HepG2 (cell line): ENCODE measurements around the gene ABCF1. TPM values are rescaled to one million over a fixed set of nuclear protein-coding genes. Genes with fewer than 3 reads are reported as not detected.

Source experiments
- ATAC-seq: fragments of 200-7000 bp; cut with Tn5 transposase; 3 replicates; pipeline ENCODE4 v1.9.1; 2020; ENCODE audit warnings: mild to moderate bottlenecking, moderate library complexity
- BruUV-seq: library from RNA; stranded (reverse); fragments of 400-500 nt; replicated peaks from 2 replicates; lab custom pipeline; 2021; lab: Mats Ljungman, UMichigan
- CTCF ChIA-PET: fragments of 300-600 bp; formaldehyde crosslinking; extraction: SDS; loops from one replicate; lab custom pipeline; 2021; ENCODE audit warnings: low total read pairs, inconsistent platforms, low intra/inter-chr PET ratio; lab: Yijun Ruan, JAX
- POLR2A ChIA-PET: fragments of 350-600 bp; sonication (Branson Sonifier 250); formaldehyde crosslinking; loops from one replicate; lab custom pipeline; 2020; ENCODE audit warnings: antibody characterized with exemption, inconsistent platforms; lab: Yijun Ruan, JAX
- DNase-seq: peaks from one replicate; pipeline ENCODE4 v3.0.0-alpha.2; 2015; ENCODE audit warnings: low spot score
- FAIRE-seq: peaks from 3 replicates; lab custom pipeline; 2011; peaks lifted over from hg19 to GRCh38; lab: Jason Lieb, UNC
- H2AFZ ChIP-seq: one replicate; pipeline ENCODE4 v1.6.1; 2011; ENCODE audit warnings: low read length, inconsistent platforms
- H3K27ac ChIP-seq: fragments of 300-600 bp; 3 replicates; pipeline ENCODE4 v1.8.0; 2011; ENCODE audit warnings: mixed run types, mild to moderate bottlenecking, mixed read lengths, low read length, inconsistent platforms; ENCODE audit not compliant: insufficient read depth; ENCODE audit errors: extremely low read length
- H3K27me3 ChIP-seq, 2 experiments: fragments of 200-600 bp in 1 of 2; 2 replicates in 1 of 2; 3 replicates in 1 of 2; pipeline versions ENCODE4 v1.6.0 to v1.8.0; 2011; ENCODE audit warnings: low read length in 2 of 2, mild to moderate bottlenecking in 2 of 2, moderate library complexity in 2 of 2, inconsistent platforms in 1 of 2; ENCODE audit not compliant: insufficient read depth in 2 of 2, control insufficient read depth in 1 of 2
- H3K36me3 ChIP-seq, 2 experiments: fragments of 200-600 bp in 1 of 2; replicated peaks in 1 of 2; 2 replicates in 1 of 2; 3 replicates in 1 of 2; pipeline versions ENCODE4 v1.5.1 to v1.8.0; 2011; ENCODE audit warnings: low read length in 2 of 2, inconsistent platforms in 1 of 2; ENCODE audit not compliant: insufficient read depth in 2 of 2, control insufficient read depth in 1 of 2
- H3K4me1 ChIP-seq: 2 replicates; pipeline ENCODE4 v1.5.1; 2012; ENCODE audit warnings: low read length, inconsistent platforms; ENCODE audit not compliant: insufficient read depth
- H3K4me2 ChIP-seq: 2 replicates; pipeline ENCODE4 v1.6.0; 2011; ENCODE audit warnings: low read depth, low read length, inconsistent platforms
- H3K4me3 ChIP-seq, 3 experiments: fragments of 200-600 bp in 1 of 3; sonication (generic), shearing (Covaris generic) in 1 of 3; replicated peaks in 1 of 3; 2 replicates each; pipeline ENCODE4 v1.5.1; 2011 to 2016; ENCODE audit warnings: low read length in 3 of 3, inconsistent platforms in 2 of 3, low read depth in 2 of 3, mild to moderate bottlenecking in 2 of 3, control low read depth in 1 of 3, mixed read lengths in 1 of 3; ENCODE audit not compliant: insufficient read depth in 1 of 3
- H3K79me2 ChIP-seq: one replicate; pipeline ENCODE4 v1.6.1; 2011; ENCODE audit warnings: low read length, inconsistent platforms; ENCODE audit not compliant: insufficient read depth
- H3K9ac ChIP-seq: 2 replicates; pipeline ENCODE4 v1.6.0; 2011; ENCODE audit warnings: mild to moderate bottlenecking, low read depth, low read length, inconsistent platforms; ENCODE audit not compliant: insufficient read depth
- H3K9me3 ChIP-seq: 2 replicates; pipeline ENCODE4 v1.5.1; 2012; ENCODE audit warnings: mild to moderate bottlenecking, low read length
- H4K20me1 ChIP-seq: 2 replicates; pipeline ENCODE4 v1.6.0; 2011; ENCODE audit warnings: inconsistent platforms, mild to moderate bottlenecking, low read length, moderate library complexity; ENCODE audit not compliant: insufficient read depth
- BCL6 ChIP-seq: IDR thresholded peaks from 2 replicates; pipeline ENCODE4 v1.6.1; 2016; ENCODE audit warnings: missing genetic modification reagents, missing compliant biosample characterization
- HOXA7 ChIP-seq: sonication (generic); formaldehyde crosslinking; IDR thresholded peaks from 2 replicates; pipeline ENCODE4 v1.8.1; 2022; ENCODE audit warnings: mild to moderate bottlenecking, missing genetic modification reagents, moderate library complexity
- KLF12 ChIP-seq: sonication (generic); formaldehyde crosslinking; IDR thresholded peaks from 2 replicates; pipeline ENCODE4 v1.4.0; 2020; ENCODE audit warnings: missing genetic modification reagents, borderline replicate concordance
- MATR3 ChIP-seq: sonication (generic); formaldehyde crosslinking; IDR thresholded peaks from 2 replicates; pipeline ENCODE4 v1.4.0; 2020; ENCODE audit warnings: missing genetic modification reagents
- NCOA1 ChIP-seq: sonication (generic); formaldehyde crosslinking; IDR thresholded peaks from 2 replicates; pipeline ENCODE4 v1.9.0; 2021; ENCODE audit warnings: missing genetic modification reagents
- PHF21A ChIP-seq: sonication (generic); formaldehyde crosslinking; IDR thresholded peaks from 2 replicates; pipeline ENCODE4 v1.5.0; 2020; ENCODE audit warnings: mild to moderate bottlenecking, missing genetic modification reagents
- TEAD2 ChIP-seq: sonication (generic); formaldehyde crosslinking; IDR thresholded peaks from 2 replicates; pipeline ENCODE4 v1.9.0; 2021; ENCODE audit warnings: missing genetic modification reagents
- THRA ChIP-seq: sonication (generic); formaldehyde crosslinking; IDR thresholded peaks from 2 replicates; pipeline ENCODE4 v1.4.0; 2020; ENCODE audit warnings: missing genetic modification reagents, borderline replicate concordance
- ZNF567 ChIP-seq: sonication (generic); formaldehyde crosslinking; IDR thresholded peaks from 2 replicates; pipeline ENCODE4 v1.8.1; 2023; ENCODE audit warnings: mild to moderate bottlenecking, missing genetic modification reagents, borderline replicate concordance
- ZNF570 ChIP-seq: sonication (generic); formaldehyde crosslinking; IDR thresholded peaks from 2 replicates; pipeline ENCODE4 v1.4.0; 2020; ENCODE audit warnings: mild to moderate bottlenecking, missing genetic modification reagents, borderline replicate concordance
- ZNF614 ChIP-seq: IDR thresholded peaks from 2 replicates; pipeline ENCODE4 v1.6.1; 2018; ENCODE audit warnings: missing biosample characterization, missing genetic modification reagents, inconsistent platforms, borderline replicate concordance
- WGBS: methylation state at CpG from one replicate; pipeline ENCODE4 v1.1.6; 2017; ENCODE audit warnings: low lambda C conversion rate; 5-methylcytosine and 5-hydroxymethylcytosine counted together
- in situ Hi-C: cut with HindIII; loops from 2 replicates; pipeline ENCODE4 v1.10.0; 2017; ENCODE audit warnings: low pct_unique_long_range_greater_than_20kb; ENCODE audit not compliant: extremely low pct_ligation_motif_present
- intact Hi-C: fragments of 100-400 bp; cut with micrococcal nuclease; formaldehyde crosslinking; loops from one replicate; pipeline ENCODE4 v1.10.0; 2022; ENCODE audit not compliant: unreplicated experiment
- polyA plus RNA-seq, 8 experiments: library from polyadenylated mRNA; depleted of rRNA in 3 of 8; stranded (reverse) in 7 of 8; unstranded in 1 of 8; fragments of >200 nt; fragmentation: Illumina TruSeq in 4 of 8; extraction: Trizol in 4 of 8; gene quantifications; 2 replicates each; pipeline versions ENCODE4 v1.2.1 to v1.2.3, GENCODE V29; 2011 to 2016; ENCODE audit warnings: low read depth in 4 of 8, missing spikeins in 1 of 8, mixed read lengths in 1 of 8; ENCODE audit not compliant: insufficient read depth in 1 of 8
- total RNA-seq, 5 experiments: library from RNA; depleted of rRNA; stranded (reverse); fragments of >200 nt; fragmentation: Illumina TruSeq; extraction: Trizol; gene quantifications; 2 replicates each; pipeline ENCODE4 v1.2.3, GENCODE V29; 2016; ENCODE audit warnings: low read depth in 1 of 5
- TF ChIP-seq, protein P1 (sequence below): sonication (generic); formaldehyde crosslinking; IDR thresholded peaks from 2 replicates; pipeline ENCODE4 v1.4.0; 2020; ENCODE audit warnings: missing genetic modification reagents, borderline replicate concordance
- TF ChIP-seq, protein P2 (sequence below): sonication (generic); formaldehyde crosslinking; IDR thresholded peaks from 2 replicates; pipeline ENCODE4 v1.4.0; 2020; ENCODE audit warnings: mild to moderate bottlenecking, missing genetic modification reagents

Gene ABCF1
- total and polyA plus RNA-seq, 2 of the 13 experiments (the other 11 are each of a cell fraction or from before 2014, with no cell fraction given) = 25.4 to 98.9 TPM

GRCh38 chr6:30641048-30641447 is 69.8 kb downstream of the ABCF1 start:
- no TSS peak for BruUV-seq
- intact Hi-C loops (no loop called here), in situ Hi-C loops (no loop called here)
- Histone ChIP-seq H3K4me3 (no peak overlapping the region), H3K79me2 (peaks cover 4% of the 10 kb centered on the region), H3K4me2 (no peak overlapping the region), H3K9ac (no peak overlapping the region), H4K20me1 (no peaks in the 10 kb centered on the region), H3K27me3 (no peaks in the 10 kb centered on the region), H2AFZ (no peak overlapping the region), H3K36me3 (peaks cover 15 to 54% of the 10 kb centered on the region in 2 experiments), H3K9me3 (no peaks in the 10 kb centered on the region), H3K4me1 (peaks cover 35% of the 10 kb centered on the region), H3K27ac (peak overlapping the region; percentile 3)
- no peak; the same call in 2 of the 3 replicates for ATAC-seq
- no peak for DNase-seq
- ChIA-PET CTCF (no interaction called here), POLR2A (interaction anchor here (1.0 to 1.8 kb wide), 7 partner anchors 9 to 31 kb away, joined by 4 to 16 read pairs (median 4); partner anchors contain the start of genes DHX16, MRPS18B and PPP1R10)
- no peak for FAIRE-seq
- WGBS = 100% methylated on average over 1 of the region's 1 CpG
- TF ChIP-seq HOXA7 (no peak), MATR3 (CRISPR knock-in tag) (no peak), NCOA1 (CRISPR knock-in tag) (no peak), BCL6 (no peak), TEAD2 (CRISPR knock-in tag) (no peak), ZNF614 (CRISPR knock-in tag) (no peak), ZNF567 (CRISPR knock-in tag) (no peak), KLF12 (CRISPR knock-in tag) (no peak), PHF21A (CRISPR knock-in tag) (no peak), ZNF570 (CRISPR knock-in tag) (no peak), THRA (CRISPR knock-in tag) (no peak)
- TF ChIP-seq, protein P1, sequence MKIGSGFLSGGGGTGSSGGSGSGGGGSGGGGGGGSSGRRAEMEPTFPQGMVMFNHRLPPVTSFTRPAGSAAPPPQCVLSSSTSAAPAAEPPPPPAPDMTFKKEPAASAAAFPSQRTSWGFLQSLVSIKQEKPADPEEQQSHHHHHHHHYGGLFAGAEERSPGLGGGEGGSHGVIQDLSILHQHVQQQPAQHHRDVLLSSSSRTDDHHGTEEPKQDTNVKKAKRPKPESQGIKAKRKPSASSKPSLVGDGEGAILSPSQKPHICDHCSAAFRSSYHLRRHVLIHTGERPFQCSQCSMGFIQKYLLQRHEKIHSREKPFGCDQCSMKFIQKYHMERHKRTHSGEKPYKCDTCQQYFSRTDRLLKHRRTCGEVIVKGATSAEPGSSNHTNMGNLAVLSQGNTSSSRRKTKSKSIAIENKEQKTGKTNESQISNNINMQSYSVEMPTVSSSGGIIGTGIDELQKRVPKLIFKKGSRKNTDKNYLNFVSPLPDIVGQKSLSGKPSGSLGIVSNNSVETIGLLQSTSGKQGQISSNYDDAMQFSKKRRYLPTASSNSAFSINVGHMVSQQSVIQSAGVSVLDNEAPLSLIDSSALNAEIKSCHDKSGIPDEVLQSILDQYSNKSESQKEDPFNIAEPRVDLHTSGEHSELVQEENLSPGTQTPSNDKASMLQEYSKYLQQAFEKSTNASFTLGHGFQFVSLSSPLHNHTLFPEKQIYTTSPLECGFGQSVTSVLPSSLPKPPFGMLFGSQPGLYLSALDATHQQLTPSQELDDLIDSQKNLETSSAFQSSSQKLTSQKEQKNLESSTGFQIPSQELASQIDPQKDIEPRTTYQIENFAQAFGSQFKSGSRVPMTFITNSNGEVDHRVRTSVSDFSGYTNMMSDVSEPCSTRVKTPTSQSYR (CRISPR knock-in tag) = no peak
- TF ChIP-seq, protein P2, sequence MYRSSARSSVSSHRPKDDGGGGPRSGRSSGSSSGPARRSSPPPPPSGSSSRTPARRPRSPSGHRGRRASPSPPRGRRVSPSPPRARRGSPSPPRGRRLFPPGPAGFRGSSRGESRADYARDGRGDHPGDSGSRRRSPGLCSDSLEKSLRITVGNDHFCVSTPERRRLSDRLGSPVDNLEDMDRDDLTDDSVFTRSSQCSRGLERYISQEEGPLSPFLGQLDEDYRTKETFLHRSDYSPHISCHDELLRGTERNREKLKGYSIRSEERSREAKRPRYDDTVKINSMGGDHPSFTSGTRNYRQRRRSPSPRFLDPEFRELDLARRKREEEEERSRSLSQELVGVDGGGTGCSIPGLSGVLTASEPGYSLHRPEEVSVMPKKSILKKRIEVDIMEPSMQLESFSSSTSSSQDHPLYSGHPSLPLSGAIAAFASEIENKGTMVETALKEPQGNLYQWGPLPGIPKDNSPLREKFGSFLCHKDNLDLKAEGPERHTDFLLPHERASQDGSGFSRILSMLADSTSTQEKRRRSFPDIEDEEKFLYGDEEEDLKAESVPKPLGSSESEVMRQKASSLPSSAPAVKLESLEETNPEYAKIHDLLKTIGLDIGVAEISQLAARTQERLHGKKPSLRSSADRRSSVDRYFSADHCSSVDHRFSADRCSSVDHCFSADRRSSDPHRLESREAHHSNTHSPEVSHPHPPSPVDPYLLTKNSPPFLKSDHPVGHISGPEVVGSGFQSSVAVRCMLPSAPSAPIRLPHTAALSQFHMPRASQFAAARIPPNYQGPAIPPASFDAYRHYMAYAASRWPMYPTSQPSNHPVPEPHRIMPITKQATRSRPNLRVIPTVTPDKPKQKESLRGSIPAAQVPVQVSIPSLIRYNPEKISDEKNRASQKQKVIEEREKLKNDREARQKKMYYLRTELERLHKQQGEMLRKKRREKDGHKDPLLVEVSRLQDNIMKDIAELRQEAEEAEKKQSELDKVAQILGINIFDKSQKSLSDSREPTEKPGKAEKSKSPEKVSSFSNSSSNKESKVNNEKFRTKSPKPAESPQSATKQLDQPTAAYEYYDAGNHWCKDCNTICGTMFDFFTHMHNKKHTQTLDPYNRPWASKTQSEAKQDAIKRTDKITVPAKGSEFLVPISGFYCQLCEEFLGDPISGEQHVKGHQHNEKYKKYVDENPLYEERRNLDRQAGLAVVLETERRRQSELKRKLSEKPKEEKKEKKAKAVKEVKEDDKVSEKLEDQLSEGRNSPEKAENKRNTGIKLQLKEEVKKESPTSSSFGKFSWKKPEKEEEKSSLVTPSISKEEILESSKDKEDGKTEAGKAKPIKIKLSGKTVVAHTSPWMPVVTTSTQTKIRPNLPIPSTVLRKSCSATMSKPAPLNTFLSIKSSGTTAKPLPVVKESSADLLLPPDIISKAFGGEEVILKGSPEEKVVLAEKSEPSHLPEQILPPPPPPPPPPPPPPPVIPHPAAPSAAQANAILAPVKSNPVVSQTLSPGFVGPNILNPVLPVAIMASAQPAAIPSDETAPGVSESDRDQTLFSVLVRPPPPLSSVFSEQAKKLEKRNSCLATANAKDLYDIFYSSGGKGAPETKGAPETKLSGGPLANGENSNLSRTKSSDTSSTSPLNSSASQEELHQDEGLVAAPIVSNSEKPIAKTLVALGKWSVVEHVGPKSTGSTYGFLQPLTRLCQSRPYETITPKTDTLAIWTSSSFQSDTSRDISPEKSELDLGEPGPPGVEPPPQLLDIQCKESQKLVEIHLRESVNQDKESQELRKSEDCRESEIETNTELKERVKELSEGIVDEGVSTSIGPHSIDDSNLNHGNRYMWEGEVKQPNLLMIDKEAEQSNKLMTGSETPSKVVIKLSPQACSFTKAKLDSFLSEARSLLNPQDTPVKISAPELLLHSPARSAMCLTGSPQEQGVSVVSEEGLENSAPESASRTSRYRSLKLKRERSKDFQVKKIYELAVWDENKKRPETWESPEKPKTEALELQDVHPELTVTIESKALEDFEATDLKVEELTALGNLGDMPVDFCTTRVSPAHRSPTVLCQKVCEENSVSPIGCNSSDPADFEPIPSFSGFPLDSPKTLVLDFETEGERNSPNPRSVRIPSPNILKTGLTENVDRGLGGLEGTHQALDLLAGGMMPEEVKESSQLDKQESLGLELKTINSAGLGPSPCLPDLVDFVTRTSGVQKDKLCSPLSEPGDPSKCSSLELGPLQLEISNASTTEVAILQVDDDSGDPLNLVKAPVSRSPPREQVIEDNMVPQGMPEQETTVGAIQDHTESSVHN = no peak
